ENCODE results near the gene SPATA16.

- TF ChIP-seq CSDC2 (CRISPR knock-in tag; IDR thresholded peaks at IDR 0.05) (no peak), SNAI2 (CRISPR knock-in tag; IDR thresholded peaks at IDR 0.05) (no peak), RARB (CRISPR knock-in tag; IDR thresholded peaks at IDR 0.05) (no peak), PATZ1 (CRISPR knock-in tag; IDR thresholded peaks at IDR 0.05; ENCODE audit: borderline replicate concordance) (no peak), ARNTL (CRISPR knock-in tag; IDR thresholded peaks at IDR 0.05; ENCODE audit: borderline replicate concordance, low read depth) (no peak), ISL1 (CRISPR knock-in tag; IDR thresholded peaks at IDR 0.05) (no peak), ZC3H10 (CRISPR knock-in tag; IDR thresholded peaks at IDR 0.05) (no peak), ZFP3 (CRISPR knock-in tag; IDR thresholded peaks at IDR 0.05) (no peak), CREB5 (CRISPR knock-in tag; IDR thresholded peaks at IDR 0.05; ENCODE audit: low read depth) (no peak), BACH2 (CRISPR knock-in tag; IDR thresholded peaks at IDR 0.05; ENCODE audit: borderline replicate concordance) (no peak), ZFP30 (CRISPR knock-in tag; IDR thresholded peaks at IDR 0.05) (no peak)
These were observed 102.6 kb downstream of the SPATA16 start for GRCh38 chr3:173038484-173038871.

Data from SK-N-SH treated with all-trans-retinoic acid at 6 μM for 48 hours (cell line).